Kidney (tissue), 14 donors: ENCODE results near the gene ADGRL1. TPM values are rescaled to one million over a fixed set of nuclear protein-coding genes. Genes with fewer than 3 reads are reported as not detected.

Source experiments
- DNase-seq, 5 donors: peaks; one replicate each; pipeline ENCODE4 v3.0.0-alpha.2; 2013 to 2020
- FAIRE-seq: peaks from 2 replicates; lab custom pipeline; 2012; peaks lifted over from hg19 to GRCh38; lab: Jason Lieb, UNC
- H3K27ac ChIP-seq, 2 donors: one replicate each; pipeline ENCODE4 v1.7.0; 2013; ENCODE audit warnings: low read depth in 2 of 2, low read length in 2 of 2, inconsistent platforms in 1 of 2
- H3K27me3 ChIP-seq: one replicate; pipeline ENCODE4 v1.7.1; 2013; ENCODE audit warnings: low read length, inconsistent platforms; ENCODE audit not compliant: control insufficient read depth, insufficient read depth
- H3K36me3 ChIP-seq, 3 donors: one replicate each; pipeline versions ENCODE4 v1.7.0 to v1.7.1; 2013; ENCODE audit warnings: low read length in 3 of 3, control low read depth in 1 of 3, inconsistent platforms in 1 of 3; ENCODE audit not compliant: insufficient read depth in 3 of 3, control insufficient read depth in 2 of 3
- H3K4me1 ChIP-seq, 3 donors: one replicate each; pipeline versions ENCODE4 v1.7.0 to v1.7.1; 2013; ENCODE audit warnings: low read length in 3 of 3, inconsistent platforms in 1 of 3, low read depth in 1 of 3; ENCODE audit not compliant: control insufficient read depth in 2 of 3, insufficient read depth in 2 of 3
- H3K4me3 ChIP-seq, 3 donors: one replicate each; pipeline versions ENCODE4 v1.7.0 to v1.8.1; 2013; ENCODE audit warnings: low read length in 3 of 3, control low read depth in 1 of 3, inconsistent platforms in 1 of 3
- H3K9ac ChIP-seq, 3 donors: one replicate each; pipeline versions ENCODE4 v1.7.0 to v1.7.1; 2013; ENCODE audit warnings: low read length in 3 of 3, control low read depth in 1 of 3, inconsistent platforms in 1 of 3
- H3K9me3 ChIP-seq, 3 donors: one replicate each; pipeline versions ENCODE4 v1.7.0 to v1.7.1; 2013; ENCODE audit warnings: low read length in 3 of 3, control low read depth in 1 of 3, inconsistent platforms in 1 of 3; ENCODE audit not compliant: control insufficient read depth in 2 of 3, insufficient read depth in 1 of 3
- intact Hi-C: fragments of 100-400 bp; cut with DNase I; formaldehyde crosslinking; loops from one replicate; pipeline ENCODE4 v1.11.1; 2022
- polyA plus RNA-seq: library from polyadenylated mRNA; stranded (reverse); fragments of 350-450 nt; fragmentation: Illumina TruSeq; extraction: RNeasy Lipid Tissue Mini Kit (QIAGEN cat#74804); gene quantifications from one replicate; pipeline ENCODE4 v1.2.3, GENCODE V29; 2014; ENCODE audit warnings: low read depth, low replicate concordance; ENCODE audit not compliant: insufficient read depth
- total RNA-seq: library from RNA; stranded (reverse); fragmentation: NEBNext Ultra II Directional; extraction: Animal tissue kit (Norgen Biotek cat#: 25700); gene quantifications from one replicate; pipeline ENCODE4 v1.2.1, GENCODE V29; 2021
- TF ChIP-seq, protein P1 (sequence below): IDR thresholded peaks from 3 replicates; pipeline ENCODE4 v1.5.1; 2012; ENCODE audit warnings: mild to moderate bottlenecking, moderate library complexity, borderline replicate concordance; ENCODE audit not compliant: insufficient read depth; ENCODE audit errors: extremely low read depth
- donor health status: control.
- donor health status: control.
- donor health status: control.
- donor health status: control.
- donor health status: control.
- donor health status: DM: yes; HTN: yes; CAD: no.
- donor health status: Normal renal cell carcinoma (clear cell type).

The ADGRL1 gene
- total and polyA plus RNA-seq, 2 donors from 2014 or later: 6.3 to 30.2 TPM

DNA sequence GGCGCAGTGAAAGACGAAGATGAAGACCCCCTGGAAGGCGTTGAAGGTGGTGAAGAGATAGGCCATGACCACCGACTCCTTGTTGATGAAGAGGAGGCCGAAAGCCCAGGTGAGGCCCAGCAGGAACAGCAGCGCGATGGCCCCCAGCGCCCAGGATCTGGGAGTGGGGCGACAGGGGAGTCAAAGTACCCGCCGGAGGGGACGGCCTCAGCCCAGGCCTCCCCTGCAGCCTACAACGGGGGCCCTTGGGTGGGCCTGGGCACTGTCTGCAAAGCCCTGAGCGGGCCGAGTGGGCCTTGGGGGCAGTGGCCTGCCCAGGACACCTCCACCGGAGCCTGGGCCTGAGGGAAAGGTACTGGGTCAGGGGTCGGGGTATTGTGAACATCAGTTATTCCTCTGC lies 50.6 kb downstream of the ADGRL1 start:
- Histone ChIP-seq H3K9me3 (no peaks in the 10 kb centered on the region), H3K9ac (no peak overlapping the region), H3K4me3 (no peak overlapping the region), H3K36me3 (peaks cover 0 to 2% (median 0%) of the 10 kb centered on the region in 3 donors), H3K4me1 (peaks cover 0 to 2% (median 0%) of the 10 kb centered on the region in 3 donors), H3K27ac (no peak overlapping the region), H3K27me3 (no peaks in the 10 kb centered on the region)
- FAIRE-seq (no peak), DNase-seq (no peak)
- intact Hi-C loops: no loop called here
- TF ChIP-seq, protein P1, sequence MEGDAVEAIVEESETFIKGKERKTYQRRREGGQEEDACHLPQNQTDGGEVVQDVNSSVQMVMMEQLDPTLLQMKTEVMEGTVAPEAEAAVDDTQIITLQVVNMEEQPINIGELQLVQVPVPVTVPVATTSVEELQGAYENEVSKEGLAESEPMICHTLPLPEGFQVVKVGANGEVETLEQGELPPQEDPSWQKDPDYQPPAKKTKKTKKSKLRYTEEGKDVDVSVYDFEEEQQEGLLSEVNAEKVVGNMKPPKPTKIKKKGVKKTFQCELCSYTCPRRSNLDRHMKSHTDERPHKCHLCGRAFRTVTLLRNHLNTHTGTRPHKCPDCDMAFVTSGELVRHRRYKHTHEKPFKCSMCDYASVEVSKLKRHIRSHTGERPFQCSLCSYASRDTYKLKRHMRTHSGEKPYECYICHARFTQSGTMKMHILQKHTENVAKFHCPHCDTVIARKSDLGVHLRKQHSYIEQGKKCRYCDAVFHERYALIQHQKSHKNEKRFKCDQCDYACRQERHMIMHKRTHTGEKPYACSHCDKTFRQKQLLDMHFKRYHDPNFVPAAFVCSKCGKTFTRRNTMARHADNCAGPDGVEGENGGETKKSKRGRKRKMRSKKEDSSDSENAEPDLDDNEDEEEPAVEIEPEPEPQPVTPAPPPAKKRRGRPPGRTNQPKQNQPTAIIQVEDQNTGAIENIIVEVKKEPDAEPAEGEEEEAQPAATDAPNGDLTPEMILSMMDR: no peak

DNA sequence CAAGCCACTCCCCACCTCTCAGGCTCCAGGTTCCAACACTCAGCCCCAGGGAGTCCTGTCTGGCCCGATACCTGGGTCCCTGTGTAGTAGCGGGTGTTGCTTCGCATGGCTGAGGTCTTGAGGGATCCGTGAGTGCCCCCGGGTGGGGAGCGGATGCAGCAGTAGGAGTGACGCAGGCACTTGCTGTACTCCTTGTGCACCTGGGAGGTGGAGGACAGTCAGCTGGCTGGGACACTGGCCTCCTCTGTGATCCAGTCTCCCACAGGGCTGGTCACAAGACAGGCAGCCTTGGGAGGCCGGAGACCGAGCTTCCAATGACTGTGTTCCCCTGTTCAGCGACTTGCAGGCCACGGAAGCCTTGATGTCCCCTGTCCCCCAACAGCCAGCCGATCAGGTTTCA lies 53.3 kb downstream of the ADGRL1 start:
- Histone ChIP-seq H3K27ac (no peak overlapping the region), H3K27me3 (no peaks in the 10 kb centered on the region), H3K36me3 (peaks cover 0 to 2% (median 0%) of the 10 kb centered on the region in 3 donors), H3K4me1 (peaks cover 0 to 14% (median 0%) of the 10 kb centered on the region in 3 donors), H3K9me3 (no peaks in the 10 kb centered on the region), H3K4me3 (no peak overlapping the region), H3K9ac (no peak overlapping the region)
- TF ChIP-seq, protein P1: no peak
- intact Hi-C loops: no loop called here
- FAIRE-seq (no peak), DNase-seq (no peak)

DNA sequence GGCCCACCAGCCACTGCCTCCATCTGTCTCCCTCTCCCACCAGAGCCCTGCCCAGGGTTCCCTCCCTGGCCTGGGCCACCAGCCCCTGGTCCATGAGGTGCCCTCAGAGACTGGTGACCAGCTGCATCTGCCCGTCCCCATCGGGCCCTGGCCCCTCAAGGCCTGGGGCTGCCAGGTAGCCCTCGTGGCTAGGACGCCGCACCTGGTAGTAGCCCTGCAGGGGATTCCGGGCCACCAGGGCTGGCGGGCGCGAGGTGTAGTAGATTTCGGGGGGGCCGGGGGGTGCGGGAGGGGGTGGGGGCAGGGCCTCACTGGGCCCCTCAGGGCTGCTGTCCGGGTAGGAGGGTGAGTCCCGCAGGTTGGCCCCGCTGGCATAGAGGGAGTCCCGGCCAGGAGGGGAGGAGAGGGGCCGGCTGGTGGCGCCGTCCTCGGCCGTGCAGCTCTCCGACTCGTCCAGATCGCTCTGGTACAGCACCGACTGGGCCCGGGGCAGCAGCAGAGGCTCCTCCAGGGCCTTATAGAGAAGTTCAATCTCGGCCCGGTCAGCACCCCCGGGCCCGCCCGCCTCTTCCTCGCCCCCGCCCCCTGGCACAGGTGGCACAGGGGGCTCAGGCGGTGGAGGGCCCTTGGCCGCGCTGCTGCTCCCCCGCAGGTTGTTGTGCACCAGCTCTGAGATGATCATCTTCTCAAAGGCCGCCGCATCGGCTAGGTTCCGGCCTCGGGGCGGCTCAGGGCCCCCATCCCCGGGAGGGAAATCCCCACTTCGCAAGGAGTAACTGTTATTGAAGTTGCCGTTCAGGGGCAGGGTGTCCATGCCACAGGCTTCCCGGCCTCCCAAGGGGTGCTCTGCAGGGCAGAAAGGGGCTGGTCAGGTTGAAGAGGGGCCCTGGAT lies 55.0 kb downstream of the ADGRL1 start:
- DNase-seq (peak in 1 of 5 donors; percentile 43), FAIRE-seq (no peak)
- no peak overlapping the region for H3K27ac ChIP-seq
- no peaks in the 10 kb centered on the region for H3K9me3 ChIP-seq
- H3K4me3 ChIP-seq: no peak overlapping the region
- H3K36me3 ChIP-seq: peaks cover 0 to 2% (median 0%) of the 10 kb centered on the region in 3 donors
- intact Hi-C loops: no loop called here
- peaks cover 0 to 14% (median 0%) of the 10 kb centered on the region in 3 donors for H3K4me1 ChIP-seq
- H3K27me3 ChIP-seq: no peaks in the 10 kb centered on the region
- no peak overlapping the region for H3K9ac ChIP-seq
- TF ChIP-seq, protein P1: no peak
